ENCODE results near the gene SNRPD3.
"Not testable (repeated sequence)": the region's sequence is repeated elsewhere in the genome, so short reads cannot be mapped to it uniquely, and the experiment has no call there.

SNRPD3 gene

DNA sequence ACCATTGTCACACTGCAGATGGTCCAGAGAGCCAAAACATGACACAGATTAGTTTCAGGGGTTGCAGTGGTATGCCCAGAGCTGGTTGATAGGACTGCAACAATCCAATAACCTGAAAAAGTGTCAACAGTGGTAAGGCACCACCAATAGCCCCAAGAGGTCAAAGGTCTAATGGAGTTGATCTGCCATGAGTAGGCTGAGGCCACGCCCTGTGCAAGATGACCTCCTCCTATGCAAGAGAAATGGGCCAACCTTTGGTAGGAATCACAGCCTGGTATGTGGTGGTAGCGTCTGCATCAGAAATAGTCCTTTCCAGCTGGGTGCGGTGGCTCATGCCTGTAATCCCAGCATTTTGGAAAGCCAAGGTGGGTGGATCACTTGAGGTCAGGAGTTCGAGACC, 20.5 kb upstream of the SNRPD3 start:
- DNase-seq = no peak

DNA sequence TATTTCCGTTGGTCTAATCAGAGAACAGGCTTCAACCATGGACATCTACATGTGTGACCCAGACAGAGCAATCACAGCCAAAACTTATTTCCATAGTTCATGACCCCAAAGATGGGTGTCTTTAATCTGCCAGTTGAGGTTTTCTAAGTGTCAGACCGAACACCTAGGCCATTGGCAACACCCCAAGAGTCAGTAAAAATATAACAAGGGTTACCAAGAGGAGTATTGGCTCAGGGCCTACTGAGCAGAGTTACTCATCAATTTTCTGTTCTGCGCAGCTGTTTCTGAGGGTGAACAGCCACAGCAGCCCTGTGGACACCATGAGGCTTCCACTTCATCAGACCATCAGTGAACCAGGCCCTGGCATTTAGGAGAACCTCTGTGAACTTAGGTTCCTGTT, 19.7 kb upstream of the SNRPD3 start:
- no peak for DNase-seq

DNA sequence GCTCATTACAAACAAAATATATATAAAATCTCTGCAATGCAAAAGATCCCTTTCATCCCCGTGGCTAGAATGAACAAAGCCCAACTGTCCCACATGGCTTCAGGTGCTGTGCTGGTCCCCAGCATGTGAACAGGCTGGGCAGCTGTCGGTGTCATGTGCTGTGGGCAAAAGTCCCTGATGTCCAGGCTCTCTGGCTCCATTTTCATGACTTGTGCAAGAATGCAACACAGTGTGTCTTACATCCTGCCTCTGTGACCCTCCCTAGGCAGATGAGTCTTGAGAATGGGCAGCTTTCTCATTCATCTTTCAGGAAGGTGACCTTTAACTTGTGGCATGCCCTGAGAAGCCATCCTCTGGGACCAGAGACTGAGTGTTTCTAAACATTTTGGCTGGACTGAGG, 15.3 kb upstream of the SNRPD3 start:
- DNase-seq = no peak

DNA sequence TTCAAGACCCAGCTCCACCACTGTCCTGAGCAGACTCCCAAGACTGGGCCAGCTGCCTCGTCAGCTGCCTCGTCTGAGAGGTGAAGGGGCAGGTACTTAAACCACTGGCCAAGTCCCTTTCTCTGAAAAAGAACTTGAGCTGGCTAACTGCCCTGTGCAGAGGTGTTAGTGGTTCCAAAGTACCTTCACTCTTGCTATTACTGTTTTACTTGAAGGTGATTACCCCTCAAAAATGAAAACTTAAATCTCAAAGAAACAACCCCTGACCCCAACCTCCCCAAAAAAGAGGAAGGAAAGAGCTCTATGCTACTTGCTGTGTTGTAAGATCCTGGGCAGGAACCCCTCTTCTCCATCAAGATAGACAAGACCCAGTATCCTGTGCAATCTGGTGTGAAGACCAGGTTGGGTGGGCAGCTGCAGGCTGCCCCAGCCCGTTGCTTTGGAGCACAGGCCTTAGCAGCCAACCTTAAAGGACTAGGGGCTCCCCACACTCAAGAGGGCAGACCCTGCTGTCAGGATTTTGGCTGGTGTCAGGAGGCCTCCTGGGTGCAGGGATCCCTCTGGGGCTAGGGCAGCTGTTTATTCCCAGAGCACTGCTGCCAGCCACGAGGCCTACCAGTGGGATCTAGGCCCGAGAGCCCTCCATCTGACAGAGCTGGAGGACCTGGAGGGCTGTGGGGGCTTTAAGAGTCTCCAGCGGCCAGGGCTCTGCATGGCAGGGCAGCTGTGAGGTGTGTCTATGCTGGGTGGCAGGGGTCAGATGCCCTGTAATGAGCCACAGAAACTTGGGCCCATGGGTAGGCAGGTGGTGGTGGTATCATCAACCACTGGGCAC, 13.9 kb upstream of the SNRPD3 start:
- no peak for DNase-seq

DNA sequence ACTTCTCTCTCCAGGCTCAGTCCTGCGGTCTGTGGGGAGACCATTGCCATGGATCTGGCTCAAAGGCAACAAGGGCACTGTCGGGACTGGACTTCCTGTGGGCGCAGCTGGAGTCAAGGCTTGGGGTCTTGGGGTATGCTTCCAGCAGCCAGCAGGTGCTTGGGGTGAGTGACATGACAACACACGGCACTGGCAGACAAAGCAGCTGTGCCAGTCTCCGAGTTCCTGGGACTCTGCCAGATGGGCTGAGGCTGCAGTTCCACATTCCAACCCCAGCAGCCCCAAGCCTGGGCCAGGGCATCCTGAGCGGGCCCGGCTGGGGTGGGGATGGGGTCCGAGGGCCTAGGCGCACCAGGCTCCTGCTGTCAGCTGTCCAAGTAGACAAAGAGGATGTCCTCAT, 13.2 kb upstream of the SNRPD3 start:
- no peak for DNase-seq

DNA sequence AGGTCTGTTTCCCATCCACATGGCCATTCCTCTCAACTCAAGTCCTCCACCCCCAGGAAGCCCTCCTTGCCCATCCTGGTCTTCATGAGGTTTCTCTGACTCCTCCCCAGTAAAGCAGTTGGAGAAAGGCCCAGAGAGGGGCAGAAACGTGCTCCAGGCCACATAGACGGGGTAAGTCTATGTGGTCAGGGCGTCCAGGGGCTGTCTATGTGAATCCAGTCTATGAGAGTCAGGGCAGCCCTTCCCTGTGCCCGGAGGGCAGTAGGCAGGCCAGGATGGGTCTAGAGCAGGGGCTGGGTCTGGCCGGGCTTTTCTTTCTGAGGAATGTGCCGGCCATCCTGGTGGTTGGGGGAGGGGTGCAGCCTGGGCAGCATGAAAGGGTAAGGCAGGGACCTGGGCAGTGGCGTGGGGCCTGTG, 12.6 kb upstream of the SNRPD3 start:
- no peak for DNase-seq

DNA sequence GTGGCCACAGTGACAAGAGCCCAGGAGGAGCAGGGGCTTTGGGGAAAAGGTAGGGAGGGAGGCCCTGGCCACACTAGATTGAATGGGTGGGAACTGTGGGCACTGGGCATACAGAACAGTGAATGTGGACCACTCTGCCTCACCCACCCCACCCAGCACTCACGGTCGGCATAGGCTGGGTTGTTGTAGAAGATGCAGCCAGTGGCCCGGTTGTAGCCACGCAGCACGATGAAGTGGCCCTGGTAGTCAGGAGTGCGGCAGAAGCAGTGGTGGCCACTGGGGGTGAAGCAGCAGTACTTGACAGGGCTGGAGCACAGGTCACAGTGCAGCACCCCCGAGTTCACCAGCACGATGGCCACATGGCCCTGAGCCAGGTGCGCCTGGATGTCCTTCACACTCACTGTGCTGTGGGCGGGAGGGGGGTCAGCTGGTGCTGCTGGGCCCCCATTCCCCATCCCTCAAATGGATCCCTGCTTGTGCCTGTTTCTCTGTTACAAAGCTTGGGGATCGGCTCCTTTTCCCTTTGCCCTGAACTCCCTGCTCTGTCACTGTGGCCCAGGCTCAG, 12.0 kb upstream of the SNRPD3 start:
- DNase-seq = no peak

DNA sequence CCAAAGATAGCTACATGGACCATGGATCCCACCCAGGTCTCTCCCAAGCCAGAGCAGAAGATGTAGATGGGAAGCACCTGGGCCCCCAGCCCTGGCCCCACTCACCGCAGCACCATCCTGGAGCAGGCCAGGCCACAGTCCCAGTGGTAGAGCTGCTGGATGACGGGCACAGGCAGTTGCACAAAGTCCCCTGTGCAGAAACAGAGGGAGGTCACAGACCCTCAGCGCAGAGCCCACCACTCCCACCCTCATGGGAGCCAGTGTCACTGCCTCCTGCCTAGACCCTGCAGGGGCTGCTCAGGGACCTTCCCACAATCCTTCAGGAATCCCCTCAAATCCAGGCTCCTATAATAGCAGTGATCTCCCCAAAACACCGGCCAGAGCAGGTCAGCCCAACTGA, 7.0 kb upstream of the SNRPD3 start:
- no peak for DNase-seq

DNA sequence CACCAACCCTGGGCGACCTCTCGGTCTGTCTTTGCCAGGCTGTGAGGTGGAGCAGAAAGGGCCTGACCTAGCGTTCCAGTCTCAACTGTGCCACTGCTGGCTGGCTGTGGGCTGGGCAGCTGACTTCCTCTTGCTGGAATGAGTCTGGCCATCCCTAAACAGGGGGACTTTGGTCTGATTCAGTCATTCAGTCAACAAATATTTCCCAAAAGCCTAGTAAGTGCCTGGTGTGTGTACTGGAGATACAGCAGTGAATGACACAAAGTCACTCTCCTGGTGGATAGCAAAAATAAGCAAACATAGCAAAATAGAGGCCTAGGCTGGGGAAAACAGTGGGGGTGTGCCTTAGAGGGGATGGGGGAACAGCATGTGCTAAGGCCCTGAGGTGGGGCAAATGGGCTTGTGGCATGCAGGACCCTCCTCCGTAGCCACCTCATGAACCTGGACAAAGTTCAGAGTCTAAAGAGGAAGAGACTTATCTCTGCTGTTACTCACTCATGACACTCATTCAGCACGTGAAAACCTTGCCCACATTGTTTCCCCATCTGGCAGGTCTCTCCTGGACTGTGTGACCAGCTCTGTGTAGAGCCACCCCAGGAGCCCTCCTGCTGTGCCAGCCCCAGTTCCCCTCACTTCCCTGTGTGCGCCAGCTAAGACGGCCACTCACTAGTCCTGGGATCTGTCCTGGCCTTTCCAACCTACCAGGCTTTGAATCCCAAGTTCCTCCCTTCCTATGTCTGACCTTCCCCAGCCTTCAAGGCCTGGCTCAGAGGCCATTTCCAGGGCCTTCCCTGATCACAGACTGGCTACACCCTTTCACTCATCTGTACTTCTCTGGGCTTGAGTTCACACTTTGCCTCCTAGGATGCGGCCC, 5.5 kb upstream of the SNRPD3 start:
- no peak for DNase-seq

DNA sequence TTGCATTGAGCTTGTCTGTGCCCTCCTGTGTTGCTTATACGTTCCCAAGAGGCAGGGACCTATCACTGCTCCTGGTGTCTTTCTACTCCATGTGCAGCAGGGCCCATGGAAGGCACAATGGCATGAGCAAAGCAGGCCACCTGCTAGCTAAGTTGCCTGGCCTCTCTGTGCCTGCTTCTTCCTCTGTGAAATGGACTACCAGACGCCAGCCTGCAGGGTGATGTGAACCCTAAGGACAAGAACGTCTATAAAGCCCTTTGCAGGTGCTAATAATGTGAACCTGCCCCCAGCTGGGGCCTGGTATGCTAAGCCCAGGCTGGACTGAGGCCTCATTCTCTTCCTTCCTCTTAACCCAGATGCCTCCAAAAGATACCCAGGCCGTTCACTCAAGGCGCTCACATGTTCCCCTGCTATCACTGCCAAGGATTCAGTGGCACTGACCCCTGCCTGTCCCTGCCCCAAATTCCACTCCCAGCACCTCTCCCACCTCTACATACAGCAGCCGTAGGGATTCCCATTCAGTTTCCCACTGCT, 4.8 kb upstream of the SNRPD3 start:
- no peak for DNase-seq

DNA sequence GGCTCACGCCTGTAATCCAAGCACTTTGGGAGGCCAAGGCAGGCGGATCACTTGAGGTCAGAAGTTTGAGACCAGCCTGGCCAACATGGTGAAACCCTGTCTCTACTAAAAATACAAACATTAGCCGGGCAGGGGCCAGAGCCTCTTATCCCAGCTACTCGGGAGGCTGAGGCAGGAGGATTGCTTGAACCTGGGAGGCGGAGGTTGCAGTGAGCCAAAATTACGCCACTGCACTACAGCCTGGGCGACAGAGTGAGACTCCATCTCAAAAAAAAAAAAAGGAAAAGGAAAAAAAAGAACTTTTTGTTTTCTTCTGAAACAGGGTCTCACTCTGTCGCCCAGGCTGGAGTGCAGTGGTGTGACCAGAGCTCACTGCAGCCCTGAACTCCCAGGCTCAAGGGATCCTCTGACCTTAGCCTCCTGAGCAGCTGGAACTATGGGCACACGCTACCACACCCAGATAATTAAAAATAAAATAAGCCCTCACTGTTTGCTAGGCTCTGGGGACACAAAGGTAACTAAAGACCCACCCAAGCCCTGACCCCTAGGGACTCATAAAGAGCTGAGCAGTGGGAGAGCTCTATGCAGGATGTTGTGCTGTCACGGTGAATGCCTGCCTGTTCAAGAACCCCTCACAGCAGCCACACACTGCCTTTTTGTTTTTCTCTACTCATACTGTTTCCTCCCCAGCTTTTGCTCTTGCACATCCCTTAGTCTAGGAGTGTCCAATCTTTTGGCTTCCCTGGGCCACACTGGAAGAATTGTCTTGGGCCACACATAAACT, 3.1 kb upstream of the SNRPD3 start:
- not testable (repeated sequence) for DNase-seq

DNA sequence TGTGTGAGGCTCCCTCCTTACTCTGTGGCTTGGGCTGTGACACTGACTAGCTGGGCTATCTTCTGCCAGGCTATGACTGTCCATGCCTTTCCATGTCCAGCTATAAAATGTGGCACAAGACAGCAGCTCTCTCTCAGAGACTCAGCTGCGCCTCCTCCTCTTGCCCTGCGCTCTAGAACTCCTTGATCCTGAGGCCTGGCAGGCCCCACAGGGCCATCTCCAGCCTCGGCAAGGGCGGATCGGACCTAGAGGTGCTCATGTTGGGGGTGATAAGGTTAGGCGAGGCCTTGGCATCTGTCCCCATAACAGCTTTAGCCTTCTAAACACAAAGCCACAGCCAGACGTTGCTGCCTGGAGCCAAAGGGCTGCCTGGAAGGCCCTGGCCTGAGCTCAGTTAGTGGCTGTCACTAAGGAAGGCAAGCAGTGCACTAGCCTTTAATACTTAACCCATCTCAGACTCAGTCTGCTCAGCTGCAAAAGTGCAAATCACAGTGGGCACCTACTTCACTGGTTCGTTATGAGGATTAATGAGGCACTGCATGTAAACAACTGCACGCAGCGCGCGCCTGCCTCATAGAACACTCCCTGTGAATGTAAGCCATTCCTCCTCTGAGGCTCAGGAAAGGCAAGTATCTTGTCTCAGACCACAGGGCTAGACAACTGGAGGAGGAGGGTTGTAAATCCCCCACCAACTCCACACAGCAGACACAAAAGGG, 2.0 kb upstream of the SNRPD3 start:
- no peak for DNase-seq

DNA sequence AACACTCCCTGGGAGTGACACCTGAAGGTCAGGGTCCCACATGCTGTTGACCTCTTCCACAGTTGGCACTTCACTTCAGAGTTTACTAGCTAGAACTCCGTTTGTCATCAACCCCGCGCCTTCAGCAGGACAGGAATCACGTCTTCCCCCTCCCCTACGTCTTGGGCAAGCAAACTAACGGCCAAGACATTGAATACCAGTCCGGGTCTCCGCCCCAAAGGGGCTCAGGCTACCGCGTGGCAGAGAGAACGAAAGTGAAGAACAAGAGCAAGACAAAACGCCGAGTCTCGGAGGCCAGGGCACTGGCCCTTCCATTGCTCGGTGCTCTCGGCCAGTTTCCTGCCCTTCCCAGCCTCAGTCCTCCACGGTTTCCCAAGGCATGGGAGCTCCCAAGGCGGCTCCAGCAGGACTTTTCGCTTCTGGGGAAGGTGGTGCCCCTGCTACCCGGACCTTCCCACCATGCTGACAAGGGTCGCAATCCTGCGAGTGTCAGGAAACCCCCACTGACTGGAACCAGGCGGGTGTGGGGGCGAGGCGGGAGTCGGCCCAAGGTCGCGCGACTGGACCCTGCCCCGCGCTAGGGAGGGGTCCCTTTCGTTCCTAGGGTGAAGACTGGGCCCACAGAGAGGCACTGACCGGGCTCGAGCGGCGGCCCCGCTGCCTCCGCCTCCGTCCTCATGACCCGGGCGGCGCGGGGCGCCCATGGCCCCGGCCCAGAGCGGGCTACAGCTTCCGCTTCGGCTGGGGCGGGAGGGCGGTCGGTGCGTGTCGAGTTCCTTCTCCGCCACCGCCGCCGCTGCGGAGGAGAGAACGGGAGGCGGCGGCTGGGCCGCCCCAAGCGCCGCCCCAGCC, 1.3 kb upstream of the SNRPD3 start, which contains the start of gene GUCD1:
TSS of gene GUCD1 (minus strand) at position 826 of the 852 bp plus-strand sequence. CDS start at position 679, 147 bp downstream.
- no peak for DNase-seq

DNA sequence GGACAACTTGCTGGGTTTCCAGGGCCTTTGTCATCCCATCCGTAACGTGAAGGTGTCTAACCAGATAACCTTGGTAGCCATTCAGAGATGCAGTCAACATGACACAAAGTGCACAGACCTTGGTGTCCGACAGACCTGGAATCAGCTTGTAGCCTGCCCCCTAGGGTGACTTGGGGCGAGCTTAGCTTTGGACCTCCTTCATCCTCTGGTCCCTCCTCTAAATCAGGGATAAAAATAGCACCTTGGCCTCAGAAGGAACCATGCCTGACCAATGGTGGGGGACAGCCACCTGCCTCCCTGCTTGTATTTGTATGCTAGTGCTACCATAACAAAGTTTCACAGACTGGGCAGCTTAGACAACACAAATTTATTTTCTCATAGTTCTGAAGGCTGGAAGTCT, 3.7 kb downstream of the SNRPD3 start:
- no peak for DNase-seq

DNA sequence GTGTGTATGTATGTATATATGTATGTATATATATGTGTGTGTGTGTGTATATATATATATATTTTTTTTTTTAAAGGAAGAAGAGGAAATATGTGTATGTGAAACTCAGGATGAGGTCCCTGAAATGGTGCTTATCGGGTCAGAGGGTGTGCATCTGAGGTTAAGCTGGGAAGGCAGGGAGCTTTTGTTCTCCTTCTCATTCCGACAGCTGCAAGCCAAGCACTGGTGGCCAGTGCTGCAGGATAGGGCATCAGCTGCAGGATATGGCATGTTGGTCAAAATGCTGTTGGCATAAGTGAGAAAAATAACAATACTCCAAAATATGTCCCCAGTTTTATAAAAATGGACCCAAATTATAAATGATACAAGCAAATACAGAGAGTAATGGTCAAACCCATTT, 7.4 kb downstream of the SNRPD3 start:
- DNase-seq = no peak

DNA sequence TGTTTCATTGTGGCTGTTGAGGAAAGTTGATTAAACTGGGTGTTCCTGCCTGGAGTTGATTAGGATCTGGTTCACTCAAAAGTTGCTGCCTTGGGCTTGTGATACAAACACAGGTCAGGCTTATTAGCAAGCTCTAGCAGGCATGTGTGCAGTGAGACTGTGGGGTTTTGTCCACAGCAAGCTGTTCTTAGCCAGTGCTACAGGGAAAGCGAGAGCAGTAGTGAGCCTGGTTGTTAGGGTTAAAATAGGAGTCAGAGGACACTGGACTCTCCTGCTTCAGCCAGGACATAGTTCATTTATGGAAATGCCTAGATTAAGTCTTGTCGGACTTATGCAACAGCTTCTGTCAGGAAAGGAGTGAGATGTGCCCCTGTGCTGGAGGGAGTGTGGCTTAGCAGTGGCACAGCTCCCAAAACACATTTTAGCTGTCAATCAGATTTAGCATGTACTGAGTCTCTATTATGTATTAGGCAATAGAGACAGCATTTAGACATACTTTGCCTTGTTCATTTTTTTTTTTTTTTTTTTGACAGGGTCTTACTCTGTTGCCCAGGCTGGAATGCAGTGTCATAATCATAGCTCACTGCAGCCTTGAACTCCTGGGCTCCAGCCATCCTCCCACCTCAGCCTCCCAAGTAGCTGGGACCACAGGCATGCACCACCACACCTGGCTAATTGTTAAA, 8.7 kb downstream of the SNRPD3 start:
- no peak for DNase-seq

DNA sequence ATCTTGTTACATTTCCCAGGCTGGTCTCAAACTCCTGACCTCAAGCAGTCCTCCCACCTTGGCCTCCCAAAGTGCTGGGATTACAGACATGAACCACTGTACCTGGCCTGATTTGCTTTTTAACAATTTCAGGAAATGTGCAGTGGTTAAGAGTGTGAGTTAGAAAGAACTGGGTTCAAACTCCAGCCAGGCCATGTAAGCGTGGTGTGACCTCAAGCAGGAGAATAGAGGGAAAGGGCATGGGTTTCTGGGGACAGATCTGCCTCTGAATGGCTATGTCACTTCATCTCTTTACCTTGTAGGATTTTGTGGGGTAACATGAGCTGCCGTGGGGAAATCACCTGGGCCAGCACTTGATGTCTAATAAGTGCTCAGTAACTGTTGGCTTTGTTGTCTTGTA, 9.3 kb downstream of the SNRPD3 start:
- DNase-seq = no peak

DNA sequence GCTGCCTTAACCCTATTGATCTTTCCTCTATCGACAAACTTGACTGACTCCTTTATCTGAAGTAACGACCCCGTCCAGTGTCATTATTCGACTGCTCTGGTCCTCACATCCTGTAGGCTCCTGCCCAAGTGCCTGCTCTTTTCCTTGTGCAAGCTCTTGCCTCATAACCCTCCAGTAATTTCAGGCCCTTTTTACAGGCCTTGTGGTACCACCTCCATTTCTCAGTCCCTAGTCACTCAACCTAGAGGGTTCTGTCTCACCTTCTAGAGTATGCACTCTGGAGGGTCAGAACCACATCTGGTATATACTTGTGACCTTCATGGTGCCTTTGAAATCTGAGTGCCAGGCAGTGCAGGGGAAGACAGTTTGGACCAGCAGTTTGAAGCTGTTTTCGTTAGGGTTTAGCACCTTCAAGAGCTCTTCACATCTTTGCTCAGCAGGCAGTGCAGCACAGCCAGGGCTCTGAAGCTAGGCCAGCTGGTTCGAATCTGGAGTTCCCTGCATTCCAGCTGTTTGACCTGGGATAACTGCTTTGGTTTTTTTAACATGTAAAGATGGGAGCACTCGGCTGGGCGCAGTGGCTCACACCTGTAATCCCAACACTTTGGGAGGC, 11.2 kb downstream of the SNRPD3 start:
- no peak for DNase-seq

DNA sequence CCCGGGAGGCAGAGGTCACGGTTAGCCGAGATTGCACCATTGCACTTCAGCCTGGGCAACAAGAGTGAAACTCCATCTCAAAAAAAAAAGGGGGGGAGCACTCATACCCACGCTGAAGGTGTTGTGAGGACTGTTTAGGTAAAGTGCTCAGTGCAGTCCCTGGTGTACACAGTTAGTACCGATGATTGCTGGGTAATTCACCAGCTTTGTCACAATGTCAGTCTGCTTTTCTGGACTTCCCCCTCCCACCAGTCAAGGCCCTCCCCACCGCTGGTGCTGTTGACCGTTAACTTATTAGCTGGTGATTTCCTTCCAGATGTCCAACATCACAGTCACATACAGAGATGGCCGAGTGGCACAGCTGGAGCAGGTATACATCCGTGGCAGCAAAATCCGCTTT, 11.9 kb downstream of the SNRPD3 start:
- DNase-seq = no peak

DNA sequence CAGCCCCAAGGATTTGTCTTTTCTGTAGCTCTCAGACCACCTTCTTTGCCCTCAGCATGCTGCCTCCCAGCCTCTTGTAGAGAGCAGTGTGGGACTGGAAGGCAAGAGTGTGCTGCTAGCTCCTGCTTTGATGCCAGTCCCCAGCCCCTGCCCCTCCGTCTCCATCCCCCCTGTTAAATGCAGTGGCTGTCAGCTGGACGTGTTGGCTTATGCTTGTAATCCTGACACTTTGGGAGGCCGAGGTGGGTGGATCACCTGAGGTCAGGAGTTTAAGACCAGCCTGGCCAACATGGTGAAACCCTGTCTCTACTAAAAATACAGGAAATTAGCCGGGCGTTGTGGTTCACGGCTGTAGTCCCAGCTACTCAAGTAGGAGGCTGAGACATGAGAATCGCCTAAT, 15.5 kb downstream of the SNRPD3 start:
- DNase-seq = no peak

All from SHP77 treated with DMSO at 0.1 percent for 48 hours (cell line).